Psoas muscle (tissue), 8 donors: ENCODE results near the gene GALNT14. TPM values are rescaled to one million over a fixed set of nuclear protein-coding genes. Genes with fewer than 3 reads are reported as not detected.

Experiments
- ATAC-seq, 4 donors: fragments of 200-7000 bp; cut with Tn5 transposase; one replicate each; pipeline ENCODE4 v1.9.1; 2020; ENCODE audit warnings: moderate library complexity in 3 of 4, mild to moderate bottlenecking in 2 of 4
- DNase-seq, 2 donors: peaks; one replicate each; pipeline ENCODE4 v3.0.0-alpha.2; 2020
- H3K27ac ChIP-seq: fragments of 200-600 bp; one replicate; pipeline ENCODE4 v1.8.0; 2022
- H3K27me3 ChIP-seq, 3 donors: fragments of 200-600 bp in 1 of 3; one replicate each; pipeline versions ENCODE4 v1.6.1 to v1.8.0; 2013 to 2022; ENCODE audit warnings: low read length in 2 of 3, mild to moderate bottlenecking in 2 of 3, moderate library complexity in 1 of 3; ENCODE audit not compliant: insufficient read depth in 3 of 3
- H3K36me3 ChIP-seq, 2 donors: fragments of 200-600 bp in 1 of 2; one replicate each; pipeline versions ENCODE4 v1.6.1 to v1.8.0; 2013 to 2022; ENCODE audit warnings: low read depth in 1 of 2, mild to moderate bottlenecking in 1 of 2, moderate library complexity in 1 of 2; ENCODE audit not compliant: insufficient read depth in 1 of 2
- H3K4me1 ChIP-seq: fragments of 200-600 bp; one replicate; pipeline ENCODE4 v1.8.0; 2022
- H3K4me3 ChIP-seq: fragments of 200-600 bp; one replicate; pipeline ENCODE4 v1.8.0; 2022; ENCODE audit warnings: mild to moderate bottlenecking
- H3K9me3 ChIP-seq: fragments of 200-600 bp; one replicate; pipeline ENCODE4 v1.8.0; 2022
- WGBS, 3 donors: extraction: QIAGEN DNeasy Blood & Tissue Kit; methylation state at CpG; one replicate each; pipeline versions ENCODE4 v1.1.6 to v1.1.7; 2013; 5-methylcytosine and 5-hydroxymethylcytosine counted together
- intact Hi-C, 2 donors: fragments of 100-400 bp; cut with DNase I; formaldehyde crosslinking; loops; one replicate each; pipeline versions ENCODE4 v1.11.0 to v1.14.2; 2022
- polyA plus RNA-seq, 3 donors: library from polyadenylated mRNA; stranded (reverse); fragments of 200-250 nt; gene quantifications; one replicate each; pipeline ENCODE4 v1.2.3, GENCODE V29; 2013
- total RNA-seq, 4 donors: library from RNA; stranded (reverse); fragmentation: NEBNext Ultra II Directional in 2 of 4; extraction: Animal tissue kit (Norgen Biotek cat#: 25700) in 2 of 4; gene quantifications; one replicate each; pipeline versions ENCODE4 v1.2.1 to v1.2.4, GENCODE V29; 2021 to 2023
- TF ChIP-seq, protein P1 (sequence below): fragments of 200-600 bp; IDR thresholded peaks from one replicate; pipeline ENCODE4 v1.8.0; 2022; ENCODE audit warnings: antibody characterized with exemption
- donor health status: healthy with polysubstance abuse.
- donor health status: DM: no; HTN: no; CAD: no; lungs with moderate emphysema.
- donor health status: Bipolar disorder and iron deficiency.
- donor health status: healthy.
- donor health status: DM: yes; HTN: yes; CAD: no.
- donor health status: DM: no; HTN: no; CAD: no.
- donor health status: DM: no; HTN: no; CAD: no.
- donor health status: DM: yes; HTN: yes; CAD: no.

Gene GALNT14
- total and polyA plus RNA-seq, 7 donors = 0.13 to 0.54 (median 0.24) TPM; not detected in 1

DNA sequence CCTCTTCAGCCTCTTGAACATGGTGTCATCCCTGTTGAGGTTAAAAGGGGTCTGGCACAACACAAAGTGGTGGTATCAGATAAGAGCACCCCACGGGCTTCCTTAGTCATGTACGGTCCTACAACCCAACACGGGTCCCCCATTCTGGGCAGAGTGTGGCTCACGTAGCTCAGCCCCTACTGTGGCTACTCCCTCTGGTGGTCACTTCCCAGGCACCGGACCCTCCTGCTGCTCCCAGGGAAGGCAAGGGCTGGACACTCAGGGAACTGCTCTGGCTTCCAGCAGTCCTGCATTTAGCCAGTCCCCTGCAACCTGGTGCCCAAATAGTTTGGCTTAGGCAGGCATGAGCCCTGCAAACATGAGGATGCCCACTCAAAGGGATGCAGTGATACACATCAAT, 58.6 kb downstream of the GALNT14 start:
- no peaks in the 10 kb centered on the region for H3K36me3 ChIP-seq
- 60 to 67% (median 66%) methylated on average over 5 of the region's 5 CpGs for WGBS, 3 donors
- no peak overlapping the region for H3K4me3 ChIP-seq
- intact Hi-C loops = loop anchor here in 1 of 2 donors (10.0 kb wide), 1 partner anchor 365 kb away; no protein-coding TSS in a partner anchor
- TF ChIP-seq, protein P1, sequence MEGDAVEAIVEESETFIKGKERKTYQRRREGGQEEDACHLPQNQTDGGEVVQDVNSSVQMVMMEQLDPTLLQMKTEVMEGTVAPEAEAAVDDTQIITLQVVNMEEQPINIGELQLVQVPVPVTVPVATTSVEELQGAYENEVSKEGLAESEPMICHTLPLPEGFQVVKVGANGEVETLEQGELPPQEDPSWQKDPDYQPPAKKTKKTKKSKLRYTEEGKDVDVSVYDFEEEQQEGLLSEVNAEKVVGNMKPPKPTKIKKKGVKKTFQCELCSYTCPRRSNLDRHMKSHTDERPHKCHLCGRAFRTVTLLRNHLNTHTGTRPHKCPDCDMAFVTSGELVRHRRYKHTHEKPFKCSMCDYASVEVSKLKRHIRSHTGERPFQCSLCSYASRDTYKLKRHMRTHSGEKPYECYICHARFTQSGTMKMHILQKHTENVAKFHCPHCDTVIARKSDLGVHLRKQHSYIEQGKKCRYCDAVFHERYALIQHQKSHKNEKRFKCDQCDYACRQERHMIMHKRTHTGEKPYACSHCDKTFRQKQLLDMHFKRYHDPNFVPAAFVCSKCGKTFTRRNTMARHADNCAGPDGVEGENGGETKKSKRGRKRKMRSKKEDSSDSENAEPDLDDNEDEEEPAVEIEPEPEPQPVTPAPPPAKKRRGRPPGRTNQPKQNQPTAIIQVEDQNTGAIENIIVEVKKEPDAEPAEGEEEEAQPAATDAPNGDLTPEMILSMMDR = no peak
- ATAC-seq = no peak
- no peaks in the 10 kb centered on the region for H3K27me3 ChIP-seq
- H3K9me3 ChIP-seq = no peaks in the 10 kb centered on the region
- no peaks in the 10 kb centered on the region for H3K4me1 ChIP-seq
- no peak for DNase-seq
- H3K27ac ChIP-seq = no peak overlapping the region

DNA sequence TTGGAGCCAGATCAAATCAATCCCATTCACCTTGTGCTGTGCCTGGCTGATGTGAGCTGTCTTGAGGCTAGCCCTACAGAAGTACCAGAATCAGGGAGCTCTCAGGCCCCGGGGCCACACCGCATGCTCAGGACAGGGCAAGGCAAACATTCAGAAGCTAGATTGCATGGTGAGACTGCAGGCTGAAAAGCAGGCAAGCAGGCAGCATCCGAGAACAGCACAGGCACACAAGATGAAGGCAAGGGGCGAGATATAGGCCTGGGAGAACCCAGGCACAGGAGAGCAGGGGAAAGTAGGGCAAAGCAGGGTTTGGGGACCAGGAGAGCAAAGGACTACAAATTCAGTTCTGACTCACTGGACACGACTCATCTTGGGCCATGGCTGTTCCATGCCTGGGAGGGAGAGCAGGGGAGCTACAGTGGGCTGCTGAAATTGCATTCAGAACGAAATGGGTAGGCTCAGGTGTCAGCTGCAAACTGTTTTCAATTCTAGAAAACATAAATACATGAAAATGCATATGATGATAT, 59.6 kb downstream of the GALNT14 start:
- DNase-seq (no peak), ATAC-seq (no peak)
- TF ChIP-seq, protein P1 = no peak
- H3K4me3 ChIP-seq = no peak overlapping the region
- no peaks in the 10 kb centered on the region for H3K27me3 ChIP-seq
- no peaks in the 10 kb centered on the region for H3K9me3 ChIP-seq
- no peaks in the 10 kb centered on the region for H3K36me3 ChIP-seq
- intact Hi-C loops = loop anchor here in 1 of 2 donors (10.0 kb wide), 1 partner anchor 364 kb away; no protein-coding TSS in a partner anchor
- WGBS, 3 donors = 69 to 78% (median 70%) methylated on average over 6 of the region's 6 CpGs
- H3K4me1 ChIP-seq = no peaks in the 10 kb centered on the region
- H3K27ac ChIP-seq = no peak overlapping the region

DNA sequence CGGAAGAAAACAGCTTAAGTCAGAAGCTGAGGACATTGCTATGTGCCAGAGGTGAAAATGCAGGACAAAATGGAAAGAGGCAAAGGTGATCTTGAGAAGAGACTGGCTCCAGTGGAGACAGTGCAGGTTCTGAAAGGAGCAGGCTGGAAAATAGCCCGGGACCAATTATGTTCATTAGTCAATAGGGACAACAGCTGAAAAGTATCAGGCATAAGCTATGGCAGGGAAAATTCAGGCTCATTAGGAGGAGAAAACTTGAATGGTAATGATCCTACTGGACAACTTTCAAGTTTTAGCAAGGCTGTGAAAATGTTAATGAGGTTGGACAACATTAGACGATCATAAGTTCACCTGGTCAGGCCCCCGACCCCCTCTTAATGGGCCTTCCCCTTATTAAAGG, 60.2 kb downstream of the GALNT14 start:
- 81 to 89% (median 84%) methylated on average over 4 of the region's 4 CpGs for WGBS, 3 donors
- Histone ChIP-seq H3K27ac (no peak overlapping the region), H3K36me3 (no peaks in the 10 kb centered on the region), H3K27me3 (no peaks in the 10 kb centered on the region), H3K9me3 (no peaks in the 10 kb centered on the region), H3K4me3 (no peak overlapping the region), H3K4me1 (no peaks in the 10 kb centered on the region)
- DNase-seq = no peak
- intact Hi-C loops = loop anchor here in 1 of 2 donors (10.0 kb wide), 1 partner anchor 363 kb away; no protein-coding TSS in a partner anchor
- TF ChIP-seq, protein P1 = no peak
- ATAC-seq = no peak

DNA sequence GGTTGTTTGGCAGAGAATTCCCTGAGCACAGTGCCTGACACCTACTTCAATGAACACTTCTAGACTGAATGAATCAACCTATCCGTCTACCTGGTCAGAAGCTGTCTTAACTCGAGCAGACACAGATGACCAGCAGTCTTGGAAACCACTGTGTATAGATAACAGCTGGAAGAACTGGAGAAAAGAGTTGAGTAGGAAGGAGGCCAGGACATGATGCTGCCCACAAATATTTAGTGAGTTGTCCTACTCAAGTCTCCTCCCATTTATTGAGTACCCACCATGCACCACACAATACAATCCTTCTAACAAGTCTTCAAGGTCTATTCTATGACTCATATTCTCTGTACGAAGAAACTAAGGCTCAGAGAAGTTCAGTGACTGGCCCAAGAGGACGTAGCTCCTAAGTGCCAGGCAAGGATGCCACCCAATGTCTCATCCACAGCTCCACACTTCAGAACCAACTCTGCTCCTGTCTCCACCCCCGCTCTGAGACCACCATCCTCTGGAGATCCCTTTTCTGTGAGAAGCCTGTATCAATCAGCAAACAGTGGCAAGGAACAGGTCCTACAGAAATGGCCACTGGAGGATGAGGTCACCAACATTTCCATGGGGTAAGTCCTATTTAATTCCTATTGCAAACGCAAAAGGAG, 62.2 kb downstream of the GALNT14 start:
- intact Hi-C loops = loop anchor here in 1 of 2 donors (10.0 kb wide), 1 partner anchor 361 kb away; no protein-coding TSS in a partner anchor
- Histone ChIP-seq H3K27ac (no peak overlapping the region), H3K36me3 (no peaks in the 10 kb centered on the region), H3K9me3 (no peaks in the 10 kb centered on the region), H3K4me3 (no peak overlapping the region), H3K27me3 (no peaks in the 10 kb centered on the region), H3K4me1 (no peaks in the 10 kb centered on the region)
- no peak for DNase-seq
- 77 to 87% (median 82%) methylated on average over 6 of the region's 6 CpGs for WGBS, 3 donors
- ATAC-seq = no peak
- TF ChIP-seq, protein P1 = no peak
